ENCODE data around the gene ARL4C.

Gene ARL4C

DNA sequence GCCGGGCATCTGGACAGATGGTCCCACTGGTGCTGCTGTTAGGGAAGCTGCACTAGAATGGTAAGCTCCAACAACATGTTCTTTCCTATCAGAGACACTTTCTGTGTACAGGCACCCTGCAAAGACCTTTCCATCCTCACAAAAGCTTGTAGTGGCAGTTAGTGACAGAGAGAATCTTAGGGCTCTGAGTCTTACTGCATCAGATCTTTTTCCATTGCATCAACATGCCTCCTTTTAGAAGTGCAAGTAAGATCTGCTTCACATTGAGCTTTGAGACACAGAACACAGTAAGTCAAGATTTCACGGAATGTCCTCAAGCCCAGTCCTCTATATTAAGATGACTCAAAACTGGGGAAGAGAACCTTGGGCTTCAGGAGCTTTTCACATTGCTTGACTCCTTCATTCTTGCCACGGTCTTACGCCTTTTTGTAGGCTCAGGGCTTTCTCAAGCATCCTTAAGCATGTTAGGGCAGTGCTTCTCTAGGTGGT is 52.6 kb downstream of the ARL4C start:
- no peaks in the 10 kb centered on the region for H3K9me3 ChIP-seq (ENCODE audit: low read length)
- no peaks in the 10 kb centered on the region for H3K36me3 ChIP-seq (ENCODE audit: insufficient read depth, low read length)
- H3K4me3 ChIP-seq (ENCODE audit: low read length): no peak overlapping the region

More for the DNA sequence above, 52.6 kb downstream of the ARL4C start:
- no peaks in the 10 kb centered on the region for H3K27me3 ChIP-seq (ENCODE audit: insufficient read depth, low read length)
- H2AFZ ChIP-seq (ENCODE audit: low read depth, low read length): no peak overlapping the region
- H3K4me1 ChIP-seq (ENCODE audit: insufficient read depth, low read length): peaks cover 22% of the 10 kb centered on the region
